Stimulated activated CD8-positive, alpha-beta memory T cell treated with anti-CD3 and anti-CD28 coated beads, Interleukin-15, amount 100 ng/mL, for 48 hours (primary cell): ENCODE data around the gene SFT2D1.

Experiments
- DNase-seq, 2 donors: peaks; one replicate each; pipeline ENCODE4 v3.0.0-alpha.2; 2020; ENCODE audit warnings: low read depth in 2 of 2

SFT2D1 gene

DNA sequence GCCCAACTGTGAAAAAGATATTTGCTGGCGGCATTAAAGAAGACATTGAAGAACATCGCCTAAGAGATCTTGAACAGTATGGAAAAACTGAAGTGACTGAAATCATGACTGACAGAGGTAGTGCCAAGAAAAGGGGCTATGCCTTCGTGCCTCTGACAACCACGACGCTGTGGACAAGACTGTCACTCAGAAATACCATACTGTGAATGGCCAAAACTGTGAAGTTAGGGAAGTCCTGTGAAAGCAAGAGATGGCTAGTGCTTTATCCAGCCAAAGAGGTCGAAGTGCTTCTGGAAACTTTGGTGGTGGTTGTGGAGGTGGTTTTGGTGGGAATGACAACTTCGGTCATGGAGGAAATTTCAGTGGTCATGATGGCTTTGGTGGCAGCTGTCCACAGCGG, 7.5 kb downstream of the SFT2D1 start:
- no peak for DNase-seq

DNA sequence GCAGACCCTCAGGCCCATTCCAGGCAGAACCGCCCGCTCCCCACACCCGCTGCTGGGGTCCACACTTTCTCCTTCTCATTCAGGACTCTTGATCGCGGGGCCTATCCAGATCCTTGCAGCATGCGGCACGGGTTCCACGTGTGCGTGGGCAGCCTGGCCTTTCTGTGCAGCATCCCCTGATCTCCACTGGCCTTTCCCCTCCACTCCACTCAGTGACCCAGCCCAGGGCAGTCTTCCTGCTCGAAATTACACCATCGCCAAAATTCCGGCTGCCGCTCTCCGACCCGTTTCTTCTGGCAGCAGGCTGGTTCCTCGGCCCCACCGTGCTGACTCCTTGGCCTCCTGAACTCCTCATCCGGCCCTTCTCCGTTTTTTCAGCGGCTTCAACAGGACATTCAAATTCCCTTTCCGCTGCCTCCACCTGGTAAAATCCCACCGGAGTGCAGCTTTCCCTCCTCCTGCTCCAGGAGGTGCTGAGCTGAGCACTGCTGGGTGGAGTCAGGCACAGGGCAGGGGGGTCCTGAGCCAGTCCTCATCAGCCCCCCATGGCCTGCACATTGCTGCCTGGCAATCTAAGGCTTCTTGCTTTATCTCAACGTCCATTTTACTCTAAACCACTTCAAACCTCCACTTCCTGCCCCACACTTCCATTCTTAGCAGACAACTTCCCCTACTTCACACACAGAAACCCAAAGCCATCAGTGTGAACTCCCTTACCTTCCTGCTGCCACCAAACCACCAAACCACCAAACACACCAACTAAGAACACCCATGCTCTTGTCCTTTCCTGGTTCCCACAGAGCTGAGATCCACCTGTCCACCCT, 9.0 kb downstream of the SFT2D1 start:
- no peak for DNase-seq

DNA sequence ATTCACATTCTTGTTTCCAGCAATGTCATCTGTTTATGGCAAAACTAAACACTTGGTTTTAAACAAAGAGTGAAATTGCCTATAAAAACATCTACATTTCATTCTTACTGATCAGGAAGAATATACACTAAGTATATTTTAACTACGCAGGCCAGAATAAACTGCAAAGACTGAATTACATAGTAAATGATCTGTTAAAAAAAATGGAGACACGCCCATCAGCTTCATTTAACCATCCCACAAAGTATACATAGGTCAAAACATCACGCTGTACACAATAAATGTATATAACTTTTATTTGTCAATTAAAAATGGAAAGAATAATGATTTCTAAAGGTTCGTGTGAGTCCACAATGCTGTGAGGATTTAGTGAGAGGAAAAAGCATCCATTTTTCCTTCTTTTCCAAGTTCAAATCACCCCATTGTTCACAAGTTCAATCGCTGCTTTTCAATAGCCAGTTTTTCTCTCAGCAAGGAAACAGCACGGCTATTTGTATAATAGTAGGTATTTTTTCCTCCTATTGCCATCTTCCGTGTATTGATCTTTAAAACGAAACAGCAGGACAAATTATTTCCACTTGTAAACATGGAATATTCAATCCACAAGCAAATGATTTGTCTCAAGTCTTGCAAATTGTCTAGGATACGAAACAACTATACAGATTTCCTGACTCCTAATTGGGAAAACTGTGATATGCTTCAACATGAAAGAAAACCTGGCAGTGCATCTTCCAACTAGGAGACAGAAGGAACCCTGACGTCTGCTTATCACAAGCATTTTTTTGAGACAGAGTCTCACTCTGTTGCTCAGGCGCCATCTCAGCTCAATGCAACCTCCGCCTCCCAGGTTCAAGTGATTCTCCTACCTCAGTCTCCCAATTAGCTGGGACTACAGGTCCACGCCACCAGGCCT, 10.6 kb downstream of the SFT2D1 start:
- no peak for DNase-seq

DNA sequence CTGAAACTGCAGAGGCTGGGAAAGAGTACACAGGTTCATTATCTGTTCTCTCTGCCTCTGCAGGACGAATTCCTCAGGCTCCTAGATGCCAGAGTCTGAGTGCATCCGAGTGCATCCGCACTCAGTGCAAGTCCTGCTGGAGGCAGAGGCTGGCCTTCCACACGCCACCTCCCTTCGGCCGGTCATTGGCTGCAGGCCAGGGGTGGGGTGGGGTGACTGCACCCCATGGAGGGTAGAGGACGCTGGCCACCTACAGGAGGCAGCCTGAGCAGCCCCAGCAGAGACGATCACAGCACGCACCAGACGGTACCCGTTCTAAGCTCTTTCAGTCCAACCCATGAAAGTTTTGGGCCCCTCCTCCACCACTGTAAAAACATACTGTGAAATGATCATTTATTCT, 11.7 kb downstream of the SFT2D1 start:
- no peak for DNase-seq

DNA sequence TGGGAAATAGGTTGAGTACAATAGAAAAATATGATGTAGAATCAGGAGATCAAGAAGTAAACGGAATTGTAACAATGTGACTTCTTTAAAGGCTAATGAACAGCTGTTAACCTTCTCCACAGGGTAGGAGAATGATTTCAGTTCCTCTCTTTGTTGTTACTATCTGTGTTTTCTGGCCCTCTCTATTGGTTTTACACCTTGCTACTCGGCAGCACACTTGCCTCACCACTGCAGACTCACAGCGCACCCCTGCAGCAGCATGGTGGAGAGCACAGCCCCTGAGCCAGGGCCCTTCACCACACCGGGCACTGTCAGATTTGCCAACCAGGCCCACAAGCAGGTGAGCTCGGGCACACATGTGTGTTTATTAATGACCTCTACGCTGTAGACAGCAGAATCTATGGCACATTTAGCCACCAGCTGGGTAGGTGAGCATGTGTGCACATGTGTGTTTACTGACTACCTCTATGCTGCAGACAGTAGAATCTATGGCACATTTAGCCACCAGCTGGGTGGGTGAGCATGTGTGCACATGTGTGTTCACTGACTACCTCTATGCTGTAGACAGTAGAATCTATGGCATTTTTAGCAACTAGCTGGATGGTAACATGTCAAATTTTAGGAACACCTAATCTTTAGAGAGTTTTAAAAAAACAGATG, 16.8 kb downstream of the SFT2D1 start:
- no peak for DNase-seq

DNA sequence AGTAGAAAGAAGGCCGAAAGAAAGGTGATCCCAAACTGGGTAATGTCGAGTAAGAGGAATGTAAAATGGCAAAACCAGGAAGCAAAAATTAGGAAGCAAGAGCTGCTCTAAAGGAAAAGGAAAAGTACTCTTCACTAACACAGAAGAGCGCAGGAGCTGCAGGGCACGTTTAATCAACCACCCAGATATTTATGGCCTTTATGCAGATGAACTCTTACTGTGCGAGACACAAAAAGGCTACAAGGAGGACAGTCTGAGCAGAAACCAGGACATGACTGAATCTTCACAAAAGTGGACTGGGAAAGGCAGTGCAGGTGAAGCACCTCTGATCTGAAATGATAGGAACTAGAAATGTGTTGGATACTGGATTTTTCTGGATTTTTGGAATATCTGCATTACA, 18.9 kb downstream of the SFT2D1 start:
- no peak for DNase-seq

DNA sequence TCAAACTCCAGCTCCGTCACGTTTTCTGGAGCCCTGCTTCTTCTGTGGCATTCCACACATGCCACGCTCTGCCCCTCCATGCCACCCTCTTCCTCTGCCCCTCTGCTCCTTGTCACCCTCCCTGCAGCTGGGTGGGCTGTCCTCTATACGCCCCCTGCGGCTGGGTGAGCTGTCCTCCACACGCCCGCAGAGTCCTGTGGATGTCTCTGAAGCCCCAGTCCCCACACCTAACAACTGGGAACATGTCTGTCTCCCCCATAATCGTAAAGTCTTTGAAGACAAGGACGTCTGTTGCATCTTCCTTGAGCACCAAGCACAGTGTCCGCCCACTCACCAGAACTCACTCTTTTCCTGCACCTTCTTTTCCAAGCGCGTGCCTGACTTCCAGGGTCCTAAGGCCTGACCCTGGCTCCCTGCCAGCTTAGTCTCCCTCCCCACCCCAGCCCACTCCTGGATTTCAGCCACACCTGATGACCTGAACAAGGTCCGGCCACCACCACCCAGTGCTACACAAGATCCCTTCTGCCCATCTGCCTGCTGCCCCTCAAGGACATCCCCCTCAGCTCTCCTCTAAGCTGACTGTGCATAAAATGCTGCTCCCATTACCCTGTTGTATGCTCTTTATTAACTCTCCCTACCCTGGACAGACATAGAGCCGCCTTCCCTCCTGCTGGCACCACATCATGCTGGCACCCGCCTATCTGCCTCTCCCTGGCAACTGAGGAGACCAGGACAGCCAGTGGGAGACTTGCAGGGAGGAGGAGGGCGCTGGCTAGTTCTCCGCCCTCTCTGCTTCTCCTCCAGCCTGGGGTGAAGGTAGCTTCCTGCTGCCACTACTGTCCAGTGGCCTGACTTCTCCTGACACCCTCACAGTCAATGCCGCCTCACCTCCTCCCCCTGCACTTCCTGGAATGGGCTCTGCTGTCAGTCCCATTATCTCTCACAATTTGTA, 23.4 kb downstream of the SFT2D1 start:
- DNase-seq: no peak

DNA sequence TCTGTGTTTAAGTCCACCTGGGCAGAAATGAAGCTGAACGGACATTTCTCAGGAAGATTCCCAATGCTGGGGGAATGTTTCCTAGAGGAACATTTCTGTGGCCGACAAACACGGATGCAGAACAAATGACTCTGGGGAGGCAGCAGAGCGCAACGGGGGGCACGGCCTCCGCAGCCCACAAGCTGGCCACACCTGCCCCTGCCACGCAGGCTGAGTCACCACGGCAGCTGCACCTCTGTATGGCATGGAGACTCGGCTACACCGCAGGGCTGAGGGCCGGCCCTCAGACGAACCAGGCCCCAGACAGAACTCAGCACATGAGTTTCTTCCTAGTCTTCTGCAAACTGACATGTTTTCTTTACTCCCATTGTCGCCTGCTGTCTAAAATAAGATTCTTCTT, 24.1 kb downstream of the SFT2D1 start:
- no peak for DNase-seq

DNA sequence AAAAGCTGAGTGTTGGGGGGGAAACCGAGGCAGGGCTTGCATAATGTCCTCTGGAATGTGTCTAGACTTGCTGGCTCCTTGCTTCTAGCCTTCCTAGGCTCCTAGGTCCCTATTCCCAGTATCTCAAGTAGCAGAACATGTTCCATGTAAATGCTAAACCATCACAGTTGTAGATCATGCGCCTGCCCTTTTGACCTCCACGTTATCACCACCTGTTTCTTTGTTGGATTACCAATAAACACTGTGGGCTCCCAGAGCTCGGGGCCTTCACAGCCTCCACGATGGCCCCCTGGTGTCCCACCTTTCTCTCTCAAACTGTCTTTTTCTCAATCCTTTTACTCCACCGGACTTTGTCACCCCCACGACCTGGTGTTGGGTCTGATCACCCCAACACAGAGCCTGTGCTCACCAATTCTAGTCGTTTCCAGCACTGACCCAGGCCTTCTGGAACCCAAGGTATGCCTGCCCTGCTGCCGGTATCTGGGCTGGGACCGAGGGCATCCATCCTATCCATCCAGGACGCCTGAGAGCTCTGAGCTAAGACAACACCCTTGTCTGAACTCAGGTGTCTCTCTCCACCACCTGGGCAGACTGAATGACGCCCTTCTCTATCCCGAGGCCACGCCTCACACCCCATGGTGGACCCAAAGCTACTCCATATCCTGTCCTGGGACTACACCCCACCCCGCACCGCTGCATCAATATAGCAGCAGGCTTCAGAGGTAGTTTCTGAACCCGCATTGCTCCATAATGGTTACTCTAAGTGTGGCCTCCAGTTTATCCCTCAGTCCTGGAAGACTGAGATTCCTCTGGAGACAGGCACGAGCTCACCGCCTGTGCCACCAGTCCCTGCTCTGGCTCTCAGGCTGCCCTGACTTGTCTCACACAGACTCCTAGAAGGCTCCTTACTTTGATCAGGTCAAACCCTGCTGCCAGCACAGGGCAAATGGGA, 24.8 kb downstream of the SFT2D1 start:
- DNase-seq: no peak

DNA sequence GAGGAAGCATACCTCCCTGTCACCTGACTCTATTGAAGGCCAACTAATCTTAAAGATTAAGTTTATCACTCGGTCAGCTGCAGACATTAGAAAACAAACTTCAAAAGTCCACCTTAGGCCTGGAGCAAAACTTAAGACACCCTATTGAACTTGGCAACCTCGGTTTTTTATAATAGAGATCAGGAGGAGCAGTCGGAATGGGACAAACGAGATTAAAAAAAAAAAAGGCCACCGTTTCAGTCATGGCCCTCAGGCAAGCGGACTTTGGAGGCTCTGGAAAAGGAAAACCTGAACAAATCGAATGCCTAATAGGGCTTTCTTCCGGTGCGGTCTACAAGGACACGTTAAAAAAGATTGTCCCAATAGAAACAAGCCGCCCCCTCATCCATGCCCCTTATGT, 26.9 kb downstream of the SFT2D1 start:
- DNase-seq: no peak

DNA sequence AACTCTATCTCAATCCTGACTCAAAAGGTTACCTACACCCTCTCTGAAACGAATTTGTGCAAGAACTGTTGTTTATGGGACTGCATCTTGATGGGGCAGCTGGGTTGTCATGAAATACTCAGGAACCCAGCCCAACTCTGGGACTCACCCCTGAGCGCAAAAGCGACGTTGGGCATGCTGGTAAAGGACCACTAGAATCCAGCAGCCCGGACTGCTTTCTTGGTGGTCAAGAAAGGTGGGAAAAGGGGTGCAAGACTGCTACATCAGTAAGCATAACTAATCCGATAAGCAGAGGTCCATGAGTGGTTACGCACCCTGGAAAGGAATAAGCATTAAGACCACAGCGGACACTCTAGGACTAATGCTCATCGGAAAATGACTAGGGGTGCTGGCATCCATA, 27.9 kb downstream of the SFT2D1 start:
- no peak for DNase-seq

DNA sequence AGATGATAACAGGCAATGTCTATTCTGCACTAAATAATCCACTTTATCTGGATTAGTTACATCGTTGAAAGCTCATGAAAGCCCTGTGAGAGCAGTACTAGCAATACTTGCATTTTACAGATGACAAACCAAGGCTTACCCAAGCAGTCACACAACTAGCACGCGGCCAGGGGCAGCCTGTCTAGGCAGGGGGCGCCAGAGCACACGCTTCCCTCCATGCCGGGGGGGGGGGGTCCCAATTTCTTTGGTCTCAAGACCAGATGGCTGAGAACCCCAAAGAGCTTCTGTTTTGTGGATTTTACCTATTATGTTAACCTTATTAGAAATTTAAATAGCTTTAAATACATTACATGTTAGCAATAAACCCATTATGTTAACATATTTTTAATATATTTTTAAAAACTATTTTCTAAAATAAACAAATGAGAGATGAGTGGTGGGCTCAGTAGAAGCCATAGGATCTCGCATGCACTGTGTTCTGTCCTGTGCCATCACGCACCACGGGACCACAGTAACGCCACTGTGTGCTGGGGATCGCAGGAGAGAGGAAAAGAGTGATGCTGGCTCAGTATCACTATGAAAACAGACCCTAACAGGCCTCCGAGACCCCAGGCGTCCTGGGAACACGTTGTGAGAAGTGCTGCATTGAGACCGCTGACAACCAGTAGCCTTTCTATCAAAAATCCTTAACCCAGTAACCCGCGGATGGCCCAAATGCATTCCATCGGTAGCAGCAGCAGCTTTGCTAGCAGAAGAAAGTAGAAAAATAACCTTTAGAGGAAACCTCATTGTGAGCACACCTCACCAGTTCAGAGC, 28.9 kb downstream of the SFT2D1 start:
- DNase-seq: peak in 1 of 2 donors; percentile 34

DNA sequence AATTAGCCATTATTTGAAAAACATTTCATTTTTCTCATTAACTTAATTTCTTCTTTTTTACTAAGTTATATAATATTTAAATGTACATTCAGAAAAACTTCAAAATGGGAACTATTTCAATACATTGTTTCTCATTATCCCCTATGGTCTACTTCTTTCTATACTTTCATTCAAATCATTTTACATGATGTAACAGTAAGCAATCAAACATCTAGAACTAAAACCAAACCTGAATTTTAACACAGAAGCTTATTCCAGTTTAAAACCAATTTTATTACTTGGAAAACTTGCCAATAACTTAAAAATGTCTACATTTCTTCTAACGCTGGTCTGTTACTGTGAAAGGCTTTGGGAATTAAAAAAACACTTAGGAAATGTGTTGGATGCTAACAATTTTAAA, 29.5 kb downstream of the SFT2D1 start:
- no peak for DNase-seq

DNA sequence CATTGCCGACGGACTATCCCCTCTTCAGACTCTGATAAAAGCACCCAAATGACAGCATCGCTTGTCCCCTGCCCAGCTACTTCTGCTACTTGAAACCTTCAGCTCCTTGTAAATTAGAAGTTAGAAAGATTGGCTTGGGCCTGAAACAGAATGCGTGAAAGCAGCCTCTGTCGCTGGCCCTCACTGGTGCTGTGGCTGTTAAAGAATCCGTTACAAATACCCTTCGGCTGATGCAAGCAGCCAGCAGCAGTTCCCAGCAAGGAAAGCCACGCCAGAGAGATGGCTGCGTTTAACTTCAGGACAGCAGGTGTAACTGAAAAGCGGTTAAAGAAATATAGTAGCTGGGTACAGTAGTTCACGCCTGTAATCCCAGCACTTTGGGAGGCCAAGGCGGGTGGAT, 31.7 kb downstream of the SFT2D1 start:
- DNase-seq: no peak

DNA sequence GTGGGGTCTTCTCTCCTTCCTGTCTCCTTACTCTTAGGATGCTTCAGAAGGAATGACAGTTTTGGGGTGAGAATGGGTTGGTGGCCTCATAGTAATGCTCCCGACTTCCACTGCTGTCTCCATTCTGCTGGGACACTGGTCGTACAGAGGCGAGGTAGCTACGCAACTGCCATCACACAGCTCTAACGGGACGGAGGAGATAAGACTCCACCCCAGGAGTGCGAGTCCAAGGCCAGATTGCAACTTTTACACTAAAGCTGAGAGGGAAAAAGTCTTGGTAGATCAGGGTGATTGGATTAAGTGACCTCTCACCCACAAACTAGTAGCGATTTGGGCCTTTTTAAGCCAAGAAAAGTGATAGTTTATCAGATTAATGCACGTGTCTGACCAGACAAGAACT, 32.4 kb downstream of the SFT2D1 start:
- no peak for DNase-seq

DNA sequence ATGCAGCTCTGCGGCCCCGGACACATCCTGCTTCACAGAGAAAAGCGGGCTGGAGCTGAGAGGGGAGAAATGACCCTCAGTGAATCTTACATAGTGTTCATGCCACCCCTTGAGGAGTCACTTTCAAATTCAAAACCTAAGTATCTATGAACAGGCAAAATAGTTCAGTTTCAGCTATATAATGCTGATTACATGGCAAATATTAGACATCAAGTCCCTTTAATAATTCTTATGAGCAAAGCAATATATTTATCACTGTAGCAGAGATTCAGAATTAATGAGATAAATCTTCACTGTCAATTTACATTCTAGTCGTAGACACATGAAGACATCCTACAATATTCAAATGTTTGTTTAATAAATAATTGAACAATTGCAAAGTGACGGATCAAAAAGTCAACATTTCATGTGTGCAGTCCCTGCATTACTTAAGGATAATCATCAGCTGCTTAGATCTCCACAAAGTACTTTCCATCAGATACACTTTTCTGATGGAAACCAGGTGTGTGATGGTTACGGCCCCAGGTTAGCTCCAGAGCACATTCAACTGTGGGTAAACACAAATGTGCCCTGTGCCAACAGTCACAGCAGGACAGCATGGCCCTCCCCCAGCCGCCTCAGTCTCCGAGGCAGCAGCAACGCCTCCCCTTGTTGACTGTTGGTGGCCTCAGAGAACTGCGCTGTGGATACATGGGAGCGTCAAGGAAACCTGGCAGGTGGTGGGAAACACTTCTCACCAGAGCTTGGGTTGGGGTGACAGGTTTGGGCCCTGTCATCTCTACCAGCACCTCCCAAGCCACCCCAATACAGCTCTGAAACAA, 33.4 kb downstream of the SFT2D1 start:
- DNase-seq: no peak

DNA sequence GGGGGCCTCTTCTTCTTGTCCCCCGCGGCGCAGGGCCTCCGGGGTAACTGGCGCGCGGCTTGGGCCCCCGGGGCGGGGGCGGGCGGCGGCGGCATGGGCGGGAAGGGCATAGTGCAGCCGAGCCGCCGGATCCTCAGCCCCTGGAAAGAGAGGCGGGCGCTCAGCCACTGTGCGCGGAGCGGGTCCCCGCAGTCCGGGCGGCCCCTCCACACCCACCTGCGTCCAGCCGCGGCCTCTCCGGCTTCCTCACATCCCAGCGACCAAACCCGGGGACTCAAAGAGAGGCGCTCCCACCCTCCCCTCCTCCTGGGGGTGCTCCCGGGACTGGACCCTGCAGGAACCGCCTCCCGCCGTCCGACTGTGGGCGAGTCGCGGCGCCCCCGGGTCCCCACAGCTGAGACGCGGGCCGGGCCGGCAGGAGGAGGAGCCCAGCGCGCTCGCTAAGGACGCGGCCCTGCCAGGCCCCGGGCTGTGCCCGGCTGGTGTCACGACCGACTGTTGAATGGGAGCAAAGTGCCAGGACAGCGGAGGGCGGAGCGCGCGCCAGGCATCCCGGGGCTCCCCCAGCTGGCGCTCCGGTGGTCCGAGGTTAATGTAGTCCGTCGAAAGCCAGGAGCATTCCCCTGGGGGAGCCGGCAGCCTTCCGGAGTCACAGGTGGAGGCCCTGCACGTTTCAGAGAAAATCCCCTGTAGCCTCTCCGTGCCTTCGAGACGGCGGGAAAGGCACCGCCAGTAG, 34.1 kb downstream of the SFT2D1 start, which contains the start of gene PRR18:
TSS of gene PRR18 (minus strand) at position 360 of the 736 bp plus-strand sequence. CDS start at position 110, 250 bp downstream.
- DNase-seq: no peak
